Heart right ventricle (tissue), 16 donors: ENCODE measurements around the gene PHKG2. TPM values are rescaled to one million over a fixed set of nuclear protein-coding genes. Genes with fewer than 3 reads are reported as not detected.

Experiments
- ATAC-seq, 8 donors: fragments of 200-7000 bp; cut with Tn5 transposase; one replicate each; pipeline ENCODE4 v1.9.1; 2020; ENCODE audit warnings: mild to moderate bottlenecking in 8 of 8, moderate library complexity in 8 of 8, moderate number of reproducible peaks in 1 of 8
- DNase-seq, 2 donors: peaks; one replicate each; pipeline ENCODE4 v3.0.0-alpha.2; 2020
- H3K27ac ChIP-seq, 10 donors: fragments of 200-600 bp; sonication (generic) in 2 of 10; one replicate each; pipeline versions ENCODE4 v1.5.0 to v1.8.0; 2020 to 2022; ENCODE audit warnings: mild to moderate bottlenecking in 3 of 10
- H3K27me3 ChIP-seq, 7 donors: fragments of 200-600 bp; one replicate each; pipeline ENCODE4 v1.8.0; 2021 to 2022; ENCODE audit warnings: mild to moderate bottlenecking in 2 of 7
- H3K36me3 ChIP-seq, 9 donors: fragments of 200-600 bp; sonication (generic) in 1 of 9; one replicate each; pipeline versions ENCODE4 v1.5.0 to v1.8.0; 2020 to 2022; ENCODE audit warnings: mild to moderate bottlenecking in 2 of 9
- H3K4me1 ChIP-seq, 9 donors: fragments of 200-600 bp; sonication (generic) in 1 of 9; one replicate each; pipeline versions ENCODE4 v1.5.0 to v1.8.0; 2020 to 2022; ENCODE audit warnings: mild to moderate bottlenecking in 4 of 9
- H3K4me3 ChIP-seq, 10 donors: fragments of 200-600 bp; sonication (generic) in 2 of 10; one replicate each; pipeline versions ENCODE4 v1.5.0 to v1.8.0; 2020 to 2022; ENCODE audit warnings: mild to moderate bottlenecking in 7 of 10, moderate library complexity in 2 of 10
- H3K9me3 ChIP-seq, 11 donors: fragments of 200-600 bp in 10 of 11; sonication (generic) in 2 of 11; one replicate each; pipeline versions ENCODE4 v1.5.0 to v1.8.0; 2013 to 2022; ENCODE audit warnings: mild to moderate bottlenecking in 2 of 11, control low read depth in 1 of 11, moderate library complexity in 1 of 11
- CTCF ChIP-seq, 9 donors: fragments of 200-600 bp; sonication (generic) in 2 of 9; IDR thresholded peaks; one replicate each; pipeline versions ENCODE4 v1.5.0 to v1.8.0; 2021 to 2022; ENCODE audit warnings: antibody characterized with exemption in 9 of 9, mild to moderate bottlenecking in 5 of 9, moderate library complexity in 1 of 9
- WGBS, 2 donors: extraction: QIAGEN DNeasy Blood & Tissue Kit; methylation state at CpG; one replicate each; pipeline ENCODE4 v1.1.7; 2013; ENCODE audit warnings: inconsistent platforms in 1 of 2; 5-methylcytosine and 5-hydroxymethylcytosine counted together
- intact Hi-C, 10 donors: fragments of 100-400 bp; cut with DNase I; formaldehyde crosslinking; loops; one replicate each; pipeline versions ENCODE4 v1.11.1 to v1.14.2; 2022
- polyA plus RNA-seq, 2 donors: library from polyadenylated mRNA; stranded (reverse); fragments of 200-250 nt; gene quantifications; one replicate each; pipeline ENCODE4 v1.2.3, GENCODE V29; 2013
- total RNA-seq, 10 donors: library from RNA; stranded (reverse); fragmentation: NEBNext Ultra II Directional in 3 of 10; extraction: Animal tissue kit (Norgen Biotek cat#: 25700) in 3 of 10; gene quantifications; one replicate each; pipeline versions ENCODE4 v1.2.1 to v1.2.4, GENCODE V29; 2021 to 2023
- donor health status: Arrhythmogenic right ventricular cardiomyopathy.
- donor health status: ischemic (EF 13 %, LVEDD 7.1; RV severe dilation, severe dysfunction).
- donor health status: healthy with polysubstance abuse.
- donor health status: DM: no; HTN: yes; CAD: no.
- donor health status: DM: no; HTN: no; CAD: no.
- donor health status: ischemic (EF 25% LVEDD 6.9; RV normal size, moderate dysfunction).
- donor health status: ischemic (EF 25% LVEDD 5.7; RV mildly dilated, moderate dysfunction).
- donor health status: healthy.
- donor health status: DM: yes; HTN: yes; CAD: no.
- donor health status: Ischemic cardiomyopathy.
- donor health status: ischemic (EF 35%, LVEDD 5.7; RV mildly dilated, moderate dysfunction).
- donor health status: nonischemic (EF 11% LVEDD 7.7; RV severe dilation, severe dysfunction).
- donor health status: DM: yes; HTN: yes; CAD: no.
- donor health status: PGD.
- donor health status: ischemic (EF 29% LVEDD 5.4; RV normal size, mild dysfunction).
- donor health status: nonischemic (EF 23%, LVEDD 6.1; RV moderate dilation, normal function).

Gene PHKG2
- total and polyA plus RNA-seq, 12 donors = 12.1 to 40.7 (median 15.8) TPM

- ATAC-seq (no peak), DNase-seq (no peak)
- TF ChIP-seq CTCF (IDR thresholded peaks at IDR 0.05) = no peak
- Histone ChIP-seq H3K27me3 (no peaks in the 10 kb centered on the region), H3K36me3 (peaks cover 0 to 52% (median 7%) of the 10 kb centered on the region in 9 donors), H3K27ac (peak overlapping the region in 2 of 10 donors; percentile 72 to 88), H3K4me3 (no peak overlapping the region), H3K4me1 (peaks cover 0 to 22% (median 10%) of the 10 kb centered on the region in 9 donors), H3K9me3 (no peaks in the 10 kb centered on the region)
- WGBS, 2 donors = 87 to 89% methylated on average over 9 of the region's 9 CpGs
- intact Hi-C loops = loop anchor here in 1 of 10 donors (5.0 kb wide), 1 partner anchor 49 kb away; the partner anchor contains the start of gene SRCAP
Measured at GRCh38 chr16:30746638-30747175, 1.5 kb upstream of the PHKG2 start.

- DNase-seq = no peak
- no peak for ATAC-seq
- no peak for TF ChIP-seq CTCF (IDR thresholded peaks at IDR 0.05)
- H3K9me3 ChIP-seq = no peaks in the 10 kb centered on the region
- intact Hi-C loops = loop anchor here in 1 of 10 donors (5.0 kb wide), 1 partner anchor 50 kb away; the partner anchor contains the start of gene SRCAP
- no peaks in the 10 kb centered on the region for H3K27me3 ChIP-seq
- peaks cover 0 to 52% (median 7%) of the 10 kb centered on the region in 9 donors for H3K36me3 ChIP-seq
- peak overlapping the region in 8 of 10 donors; percentile 46 to 93 (median 76) for H3K4me3 ChIP-seq
- 51 to 55% methylated on average over 3 of the region's 3 CpGs for WGBS, 2 donors
- peak overlapping the region in 9 of 10 donors; percentile 61 to 88 (median 78) for H3K27ac ChIP-seq
- H3K4me1 ChIP-seq = peaks cover 0 to 17% (median 6%) of the 10 kb centered on the region in 9 donors
Measured at GRCh38 chr16:30747331-30747730, 894 bp upstream of the PHKG2 start.

- no peak for TF ChIP-seq CTCF (IDR thresholded peaks at IDR 0.05)
- peaks cover 0 to 17% (median 6%) of the 10 kb centered on the region in 9 donors for H3K4me1 ChIP-seq
- H3K27ac ChIP-seq = peak overlapping the region in 9 of 10 donors; percentile 58 to 88 (median 70)
- peak overlapping the region; percentile 59 to 93 (median 76) for H3K4me3 ChIP-seq
- ATAC-seq = peak in 6 of 8 donors; percentile 1 to 71 (median 24)
- peak; percentile 43 to 51 for DNase-seq
- intact Hi-C loops = loop anchor here in 1 of 10 donors (5.0 kb wide), 1 partner anchor 52 kb away; the partner anchor contains the start of gene SRCAP
- no peaks in the 10 kb centered on the region for H3K27me3 ChIP-seq
- H3K36me3 ChIP-seq = peaks cover 0 to 52% (median 21%) of the 10 kb centered on the region in 9 donors
- 15 to 22% methylated on average over 27 to 36 of the region's 36 CpGs for WGBS, 2 donors
- no peaks in the 10 kb centered on the region for H3K9me3 ChIP-seq
Measured at GRCh38 chr16:30748634-30749445, 615 bp downstream of the PHKG2 start.

GRCh38 chr16:30750201-30750600, 2.0 kb downstream of the PHKG2 start:
- H3K4me3 ChIP-seq = no peak overlapping the region
- 87 to 91% methylated on average over 4 of the region's 4 CpGs for WGBS, 2 donors
- no peaks in the 10 kb centered on the region for H3K9me3 ChIP-seq
- H3K36me3 ChIP-seq = peaks cover 0 to 52% (median 24%) of the 10 kb centered on the region in 9 donors
- no peak for TF ChIP-seq CTCF (IDR thresholded peaks at IDR 0.05)
- no peak overlapping the region for H3K27ac ChIP-seq
- DNase-seq (no peak), ATAC-seq (no peak)
- H3K27me3 ChIP-seq = no peaks in the 10 kb centered on the region
- H3K4me1 ChIP-seq = peaks cover 0 to 15% (median 6%) of the 10 kb centered on the region in 9 donors
- intact Hi-C loops = no loop called here
